ENCODE data around the gene CAV1. TPM values are rescaled to one million over a fixed set of nuclear protein-coding genes. Genes with fewer than 3 reads are reported as not detected.

The CAV1 gene
- total and polyA plus RNA-seq, 2 of the 13 experiments (the other 11 are each of a cell fraction or from before 2014, with no cell fraction given): 0.40 TPM; not detected in 1

GRCh38 chr7:116491887-116492653, 32.8 kb upstream of the CAV1 start (continued):
- TF ChIP-seq ATF6 (CRISPR knock-in tag; conservative IDR thresholded peaks at IDR 0.05) (no peak), KLF9 (CRISPR knock-in tag; IDR thresholded peaks at IDR 0.05; ENCODE audit: low read depth) (no peak), ZNF143 (CRISPR knock-in tag; IDR thresholded peaks at IDR 0.05) (no peak), ELF3 (CRISPR knock-in tag; IDR thresholded peaks at IDR 0.05) (no peak), NCOR1 (IDR thresholded peaks at IDR 0.05; ENCODE audit: borderline replicate concordance, low read length) (no peak), ZNF264 (CRISPR knock-in tag; IDR thresholded peaks at IDR 0.05) (no peak), IRX3 (CRISPR knock-in tag; IDR thresholded peaks at IDR 0.05; ENCODE audit: borderline replicate concordance, low read depth) (no peak), HNRNPH1 (optimal IDR thresholded peaks at IDR 0.05; ENCODE audit: low read depth, low read length) (no peak)

GRCh38 chr7:116492654-116493109, 32.2 kb upstream of the CAV1 start:
- in situ Hi-C loops (cut with HindIII; ENCODE audit: extremely low pct_ligation_motif_present, low pct_unique_long_range_greater_than_20kb): no loop called here
- H3K36me3 ChIP-seq (replicated peaks in 1 of 2; ENCODE audit: control insufficient read depth in 1 of 2, insufficient read depth in 2 of 2, low read length in 2 of 2): no peaks in the 10 kb centered on the region
- BruUV-seq (replicated peaks): no TSS peak
- H3K79me2 ChIP-seq (ENCODE audit: insufficient read depth, low read length): no peaks in the 10 kb centered on the region
- no peak overlapping the region for H3K9ac ChIP-seq (ENCODE audit: insufficient read depth, low read depth, low read length)
- WGBS (ENCODE audit: low lambda C conversion rate): 3% methylated on average over 3 of the region's 3 CpGs
- intact Hi-C loops (cut with micrococcal nuclease; ENCODE audit: unreplicated experiment): no loop called here
- no peaks in the 10 kb centered on the region; a peak in 1 of 5 replicates for H3K27me3 ChIP-seq (ENCODE audit: control insufficient read depth in 1 of 2, insufficient read depth in 2 of 2, low read length in 2 of 2)
- no peak overlapping the region for H3K4me3 ChIP-seq (replicated peaks in 1 of 3; ENCODE audit: insufficient read depth in 1 of 3, low read depth in 2 of 3, low read length in 3 of 3)
- DNase-seq (ENCODE audit: low spot score) (no peak), ATAC-seq (no peak), FAIRE-seq (no peak)
- no peak overlapping the region for H2AFZ ChIP-seq (ENCODE audit: low read length)
- H3K27ac ChIP-seq (ENCODE audit: extremely low read length, insufficient read depth, low read length): no peak overlapping the region
- ChIA-PET POLR2A (no interaction called here), CTCF (ENCODE audit: low intra/inter-chr PET ratio, low total read pairs) (no interaction called here)
- no peaks in the 10 kb centered on the region for H3K9me3 ChIP-seq (ENCODE audit: low read length)
- TF ChIP-seq JUNB (CRISPR knock-in tag; IDR thresholded peaks at IDR 0.05; ENCODE audit: borderline replicate concordance) (no peak), HHEX (CRISPR knock-in tag; IDR thresholded peaks at IDR 0.05) (no peak), MTF1 (CRISPR knock-in tag; IDR thresholded peaks at IDR 0.05) (no peak), TGIF2 (CRISPR knock-in tag; IDR thresholded peaks at IDR 0.05) (no peak), ZSCAN25 (CRISPR knock-in tag; IDR thresholded peaks at IDR 0.05) (no peak), ZNF264 (CRISPR knock-in tag; IDR thresholded peaks at IDR 0.05) (no peak), MYPOP (CRISPR knock-in tag; IDR thresholded peaks at IDR 0.05) (no peak), RAD51 (IDR thresholded peaks at IDR 0.05; ENCODE audit: borderline replicate concordance) (no peak), ZFP62 (CRISPR knock-in tag; IDR thresholded peaks at IDR 0.05) (no peak), NCOA5 (CRISPR knock-in tag; IDR thresholded peaks at IDR 0.05) (no peak), ZNF724P (CRISPR knock-in tag; IDR thresholded peaks at IDR 0.05; ENCODE audit: borderline replicate concordance) (no peak)
- no peaks in the 10 kb centered on the region for H4K20me1 ChIP-seq (ENCODE audit: insufficient read depth, low read length)
- H3K4me1 ChIP-seq (ENCODE audit: insufficient read depth, low read length): no peaks in the 10 kb centered on the region
- H3K4me2 ChIP-seq (ENCODE audit: low read depth, low read length): no peak overlapping the region

Data from HepG2 (cell line).